Measurements from ENCODE around the gene MSTO1.
"Not testable (repeated sequence)": the region's sequence is repeated elsewhere in the genome, so short reads cannot be mapped to it uniquely, and the experiment has no call there.

MSTO1 gene

DNA sequence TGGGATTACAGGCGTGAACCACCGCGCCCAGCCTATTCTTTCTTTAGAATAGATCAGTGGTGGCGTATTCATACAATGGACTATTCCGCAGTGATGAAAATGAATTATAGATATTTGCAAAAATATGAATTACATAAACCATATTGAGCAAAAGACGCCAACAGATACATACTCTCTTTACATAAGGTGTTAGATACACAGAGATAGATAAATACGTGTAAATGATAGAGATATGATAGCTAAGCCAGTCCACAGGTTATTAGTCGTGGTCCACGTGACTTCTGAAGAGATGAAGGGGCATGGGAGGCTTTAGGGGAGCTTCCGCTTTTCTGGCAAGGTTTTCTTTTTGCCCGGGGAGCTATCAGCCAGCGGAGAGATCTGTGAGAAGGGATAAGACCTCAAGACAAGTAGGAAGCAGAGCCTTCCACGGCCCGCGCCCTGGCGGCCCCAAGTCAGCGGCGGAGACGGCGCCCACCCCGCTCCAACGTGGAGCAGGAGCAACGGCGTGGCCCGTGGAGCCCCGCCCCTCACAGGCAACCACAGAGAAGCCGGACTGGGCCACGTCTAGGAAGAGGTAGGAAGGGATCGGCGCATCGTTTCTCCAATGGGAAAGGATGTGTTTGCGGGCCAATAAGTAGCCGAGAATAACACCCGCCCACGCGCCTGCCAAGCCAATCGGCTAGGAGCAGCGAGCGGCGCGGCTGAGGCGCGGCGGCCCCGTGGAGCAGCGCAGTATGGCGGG is at the start of gene MSTO1:
TSS of gene MSTO1 (plus strand) at position 704 of the 742 bp plus-strand sequence. CDS start at position 735, 31 bp downstream.
- peak; percentile 96 for DNase-seq (ENCODE audit: low spot score)

GRCh38 chr1:155561779-155562580 is 48.0 kb upstream of the MSTO1 start:
- not testable (repeated sequence) for DNase-seq (ENCODE audit: low spot score)

DNA sequence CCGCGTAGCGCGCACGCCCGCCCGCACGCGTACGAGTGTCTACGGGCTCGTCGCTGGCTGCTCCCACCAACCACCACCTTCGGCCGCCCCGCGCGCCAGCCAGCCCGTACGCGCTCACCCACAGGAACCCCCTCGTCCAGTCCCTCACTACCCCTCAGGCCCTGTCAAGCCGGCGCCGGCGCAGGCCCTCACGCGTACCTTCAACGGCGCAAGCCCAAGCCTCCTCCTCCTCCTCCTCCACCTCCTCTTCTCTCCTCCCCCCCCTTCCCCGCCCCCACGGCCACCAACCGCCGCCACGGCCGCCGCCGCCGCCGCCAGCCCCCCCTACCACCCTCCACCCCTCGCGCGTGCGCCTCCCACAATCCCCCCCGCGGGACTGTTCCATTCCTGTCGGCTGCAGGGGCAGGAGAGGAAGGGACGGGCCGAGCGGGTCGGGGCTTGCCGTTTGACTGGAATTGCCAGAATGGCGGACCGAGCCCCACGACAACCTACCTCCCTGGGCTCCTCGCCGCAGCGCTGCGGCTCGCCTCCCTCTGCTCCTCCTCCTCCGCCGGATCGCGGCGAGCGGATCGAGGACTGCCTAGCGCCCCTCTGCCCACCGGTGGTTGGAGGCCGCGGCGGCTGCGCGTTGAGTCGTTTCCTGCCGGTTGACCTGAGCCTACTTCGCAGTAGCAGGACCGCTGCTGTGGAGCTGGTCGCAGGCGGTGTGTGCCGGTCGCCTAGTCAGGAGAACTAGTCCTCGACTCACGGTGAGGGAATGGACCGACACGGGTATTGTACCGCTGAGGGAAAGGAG is 47.2 kb upstream of the MSTO1 start, which contains the start of gene ASH1L:
TSS of gene ASH1L (minus strand) at position 223 of the 796 bp plus-strand sequence. CDS start 41,284 bp downstream, outside the sequence.
- peak; percentile 93 for DNase-seq (ENCODE audit: low spot score)

DNA sequence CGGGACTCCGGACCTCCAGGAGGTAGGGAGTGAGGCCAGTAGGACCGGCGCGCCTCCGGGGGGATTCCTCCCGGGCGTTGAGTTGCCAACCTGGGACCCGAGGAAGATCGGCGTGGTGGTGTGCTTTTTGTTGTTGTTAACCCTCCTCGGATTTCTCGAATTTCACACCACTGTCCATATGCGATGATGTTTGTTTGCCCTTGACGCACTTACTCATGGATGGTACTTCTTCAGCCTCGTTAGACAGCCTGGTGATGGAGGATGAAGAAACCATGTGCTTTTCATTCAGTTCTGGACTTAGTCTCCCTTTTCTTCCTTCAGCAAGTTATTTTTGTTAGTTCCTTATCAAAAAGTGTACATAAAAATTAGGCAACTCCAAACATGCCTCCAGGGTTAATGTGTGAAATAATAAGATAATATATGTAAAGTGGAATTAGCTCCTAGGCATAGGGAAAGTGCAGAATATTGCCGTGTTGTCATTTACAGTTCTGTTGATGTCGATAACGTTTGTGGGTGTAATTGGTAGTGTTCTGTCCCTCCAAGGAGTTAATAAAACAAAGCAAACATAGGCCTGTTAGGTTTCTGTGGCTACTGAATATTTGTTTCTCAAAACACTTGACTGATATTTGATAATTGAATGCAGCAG is 46.5 kb upstream of the MSTO1 start:
- DNase-seq (ENCODE audit: low spot score) = not testable (repeated sequence)

DNA sequence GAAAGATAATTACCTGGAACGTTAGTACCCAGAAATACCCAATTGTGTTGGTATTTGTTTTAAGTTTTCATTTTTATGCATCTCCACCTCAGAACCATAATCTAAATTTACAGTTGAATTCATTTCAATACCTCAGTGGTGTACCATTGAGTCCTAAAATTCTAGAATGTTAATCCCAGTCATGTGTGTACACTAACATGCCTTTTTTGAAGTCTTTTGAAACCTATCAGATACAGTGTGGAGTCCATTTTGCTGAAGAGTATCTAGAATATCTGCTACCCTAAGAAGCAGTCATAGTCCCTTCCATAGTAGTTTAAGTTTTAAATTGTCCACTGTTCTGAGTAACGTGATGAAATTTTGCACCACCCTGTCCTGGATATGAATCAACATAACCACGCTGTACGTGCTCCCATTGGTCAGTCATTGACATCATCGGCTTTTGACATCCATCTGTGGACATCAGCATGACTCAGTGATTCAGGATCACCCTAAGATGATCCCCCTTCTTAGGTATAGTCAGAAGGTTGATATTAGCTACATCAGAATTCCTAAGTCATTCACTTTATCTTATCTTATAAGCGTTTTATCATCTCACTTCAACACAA is 39.9 kb upstream of the MSTO1 start:
- DNase-seq (ENCODE audit: low spot score) = no peak

DNA sequence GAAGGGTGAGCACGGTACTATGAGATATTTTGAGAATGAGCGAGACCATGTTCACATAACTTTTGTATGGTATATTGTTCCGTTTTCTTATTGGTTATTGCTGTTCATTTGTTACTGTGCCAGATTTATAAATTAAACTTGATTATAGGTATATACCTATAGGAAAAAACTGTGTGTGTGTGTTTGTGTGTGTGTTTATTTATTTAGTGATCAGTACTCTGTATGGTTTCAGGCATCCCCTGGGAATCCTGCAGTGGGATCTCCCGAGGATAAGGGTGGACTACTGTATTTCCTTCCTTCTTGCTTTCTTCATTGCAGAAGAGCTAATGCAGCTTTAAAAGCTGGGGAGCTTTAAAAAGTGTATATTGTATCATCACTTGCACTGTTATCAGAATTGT is 39.4 kb upstream of the MSTO1 start:
- no peak for DNase-seq (ENCODE audit: low spot score)

DNA sequence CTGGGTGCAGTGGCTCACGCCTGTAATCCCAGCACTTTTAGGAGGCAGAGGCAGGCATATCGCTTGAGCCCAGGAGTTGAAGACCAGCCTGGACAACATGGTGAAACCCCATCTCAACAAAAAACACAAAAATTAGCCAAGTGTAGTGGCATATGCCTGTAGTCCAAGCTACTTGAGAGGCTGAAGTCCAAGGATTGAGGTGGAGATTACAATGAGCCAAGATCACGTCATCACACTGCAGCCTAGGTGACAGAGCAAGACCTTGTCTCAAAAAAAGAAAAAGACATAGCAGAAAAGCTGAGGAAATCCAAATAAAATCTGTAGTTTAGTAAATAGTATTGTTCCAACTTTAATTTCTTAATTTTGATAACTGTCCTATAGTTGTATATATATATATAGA is 35.9 kb upstream of the MSTO1 start:
- DNase-seq (ENCODE audit: low spot score) = no peak

DNA sequence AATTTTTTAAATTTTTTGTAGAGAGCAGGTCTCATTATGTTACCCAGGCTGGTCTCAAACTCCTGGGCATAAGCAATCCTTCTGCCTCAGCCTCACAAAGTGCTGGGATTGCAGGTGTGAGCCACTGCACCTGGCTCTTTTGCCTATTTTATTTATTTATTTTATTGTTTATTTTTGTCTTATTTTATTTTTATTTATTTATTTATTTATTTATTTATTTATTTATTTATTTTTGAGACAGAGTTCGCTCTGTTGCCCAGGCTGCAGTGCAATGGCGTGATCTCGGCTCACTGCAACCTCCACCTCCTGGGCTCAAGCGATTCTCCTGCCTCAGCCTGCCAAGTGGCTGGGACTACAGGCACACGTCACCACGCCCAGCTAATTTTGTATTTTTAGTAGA is 34.4 kb upstream of the MSTO1 start:
- not testable (repeated sequence) for DNase-seq (ENCODE audit: low spot score)

GRCh38 chr1:155583846-155584245 is 26.2 kb upstream of the MSTO1 start:
- DNase-seq (ENCODE audit: low spot score) = not testable (repeated sequence)

DNA sequence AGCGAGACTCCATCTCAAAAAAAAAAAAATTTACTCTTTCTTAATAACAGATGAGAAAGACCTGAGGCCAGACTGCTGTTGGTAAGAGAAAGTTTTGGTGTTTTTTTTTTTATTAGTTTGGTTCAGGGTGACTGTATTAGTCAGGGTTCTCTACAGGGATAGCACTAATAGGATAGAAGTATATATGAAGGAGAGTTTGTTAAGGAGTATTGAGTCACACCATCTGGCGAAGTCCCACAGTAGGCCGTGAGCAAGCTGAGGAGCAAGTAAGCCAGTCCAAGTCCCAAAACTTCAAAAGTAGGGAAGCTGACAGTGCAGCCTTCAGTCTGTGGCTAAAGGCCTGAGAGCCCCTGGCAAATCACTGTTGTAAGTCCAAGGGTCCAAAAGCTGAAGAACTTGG is 20.7 kb upstream of the MSTO1 start:
- not testable (repeated sequence) for DNase-seq (ENCODE audit: low spot score)

GRCh38 chr1:155590516-155591247 is 19.3 kb upstream of the MSTO1 start:
- DNase-seq (ENCODE audit: low spot score) = not testable (repeated sequence)

DNA sequence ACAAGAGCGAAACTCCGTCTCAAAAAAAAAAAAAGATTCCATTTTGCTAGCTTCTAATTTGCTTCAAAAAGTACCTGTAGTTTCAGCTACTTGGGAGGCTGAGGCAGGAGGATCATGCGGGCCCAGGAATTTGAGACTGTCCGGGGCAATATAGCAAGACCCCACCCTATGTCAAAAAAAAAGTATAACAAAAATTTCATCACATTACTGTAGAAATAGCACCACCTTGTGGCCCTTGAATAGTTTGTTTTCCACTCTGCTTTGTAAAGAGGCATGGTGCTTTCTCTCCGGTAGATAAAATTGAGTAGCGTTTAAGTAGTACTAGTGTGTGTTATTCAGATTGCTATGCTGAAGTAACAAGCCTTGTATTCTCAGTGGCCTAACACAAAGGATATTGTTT is 18.2 kb upstream of the MSTO1 start:
- peak; percentile 59 for DNase-seq (ENCODE audit: low spot score)

- DNase-seq (ENCODE audit: low spot score) = peak; percentile 60
These were observed 14.0 kb upstream of the MSTO1 start for GRCh38 chr1:155595877-155596474.

DNA sequence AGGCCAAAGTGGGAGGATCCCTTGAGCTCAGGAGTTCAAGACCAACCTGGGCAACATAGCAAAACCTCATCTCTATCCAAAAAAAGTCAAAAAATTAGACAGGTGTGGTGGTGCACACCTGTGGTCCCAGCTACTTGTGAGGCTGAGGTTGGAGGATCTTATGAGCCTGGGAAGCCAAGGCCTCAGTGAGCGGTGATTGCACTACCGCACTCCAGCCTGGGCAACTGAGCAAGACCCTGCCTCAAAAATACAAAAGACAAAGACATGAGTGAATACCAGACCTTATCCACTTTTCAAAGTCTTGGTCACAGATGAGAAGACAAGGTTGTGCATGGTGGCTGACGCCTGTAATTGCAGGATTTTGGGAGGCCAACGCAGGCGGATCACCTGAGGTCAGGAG is 13.2 kb upstream of the MSTO1 start:
- DNase-seq (ENCODE audit: low spot score) = no peak

DNA sequence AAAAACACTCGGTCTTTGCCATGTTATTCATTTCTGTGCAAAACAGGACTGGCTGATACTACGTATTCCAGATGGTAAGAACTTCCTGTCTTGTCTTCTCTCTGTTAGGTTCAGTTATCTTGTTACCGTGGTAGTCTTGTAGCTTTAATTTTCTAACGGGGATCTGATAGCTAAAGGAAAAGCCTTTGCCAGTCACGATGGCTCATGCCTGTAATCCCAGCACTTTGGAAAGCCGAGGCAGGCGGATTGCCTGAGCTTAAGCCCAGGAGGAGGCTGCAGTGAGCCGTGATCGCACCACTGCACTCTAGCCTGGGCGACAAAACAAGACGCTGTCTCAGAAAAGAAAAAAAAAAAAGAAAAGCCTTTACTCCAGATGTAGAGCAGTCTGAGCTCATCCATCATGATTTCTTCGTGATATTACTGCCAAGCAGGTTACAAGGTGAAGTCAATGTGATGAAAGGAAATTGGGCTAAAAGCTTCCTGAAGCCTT is 11.1 kb upstream of the MSTO1 start:
- peak; percentile 60 for DNase-seq (ENCODE audit: low spot score)

DNA sequence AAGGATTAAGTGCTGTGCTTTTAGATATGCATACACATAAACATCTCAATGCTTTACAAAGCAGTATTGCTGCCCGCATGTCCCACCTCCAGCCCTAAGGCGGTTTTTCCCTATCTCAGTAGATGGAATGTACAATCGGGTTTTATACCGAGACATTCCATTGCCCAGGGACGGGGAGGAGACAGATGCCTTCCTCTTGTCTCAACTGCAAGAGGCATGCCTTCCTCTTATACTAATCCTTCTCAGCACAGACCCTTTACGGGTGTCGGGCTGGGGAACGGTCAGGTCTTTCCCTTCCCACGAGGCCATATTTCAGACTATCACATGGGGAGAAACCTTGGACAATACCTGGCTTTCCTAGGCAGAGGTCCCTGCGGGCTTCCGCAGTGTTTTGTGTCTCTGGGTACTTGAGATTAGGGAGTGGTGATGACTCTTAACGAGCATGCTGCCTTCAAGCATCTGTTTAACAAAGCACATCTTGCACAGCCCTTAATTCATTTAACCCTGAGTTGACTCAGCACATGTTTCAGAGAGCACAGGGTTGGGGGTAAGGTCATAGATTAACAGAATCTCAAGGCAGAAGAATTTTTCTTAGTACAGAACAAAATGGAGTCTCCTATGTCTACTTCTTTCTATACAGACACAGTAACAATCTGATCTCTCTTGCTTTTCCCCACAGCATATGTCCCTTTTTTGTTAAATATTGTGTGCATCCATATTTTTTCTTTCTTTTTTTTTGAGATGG is 10.0 kb upstream of the MSTO1 start:
- not testable (repeated sequence) for DNase-seq (ENCODE audit: low spot score)

GRCh38 chr1:155607708-155608107 is 2.3 kb upstream of the MSTO1 start:
- no peak for DNase-seq (ENCODE audit: low spot score)

DNA sequence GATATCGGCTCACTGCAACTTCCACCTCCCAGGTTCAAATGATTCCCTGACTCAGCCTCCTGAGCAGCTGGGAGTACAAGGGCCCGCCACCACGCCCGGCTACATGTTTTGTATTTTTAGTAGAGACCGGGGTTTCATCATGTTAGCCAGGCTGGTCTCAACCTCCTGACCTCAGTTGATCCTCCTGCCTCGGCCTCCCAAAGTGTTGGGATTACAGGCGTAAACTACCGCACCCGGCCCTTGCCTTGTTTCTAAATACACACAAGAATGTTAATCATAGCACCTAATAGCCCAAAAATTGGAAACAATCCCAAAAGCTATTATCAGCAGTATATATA is 1.2 kb upstream of the MSTO1 start:
- DNase-seq (ENCODE audit: low spot score) = no peak

- not testable (repeated sequence) for DNase-seq (ENCODE audit: low spot score)
These were observed 234 bp downstream of the MSTO1 start for GRCh38 chr1:155610257-155610647.

Data from globus pallidus (tissue), 1 donor.